HG03025 (cell line): ENCODE results near the gene ZC3H14.

Experiments used
- ATAC-seq: cut with Tn5 transposase; IDR thresholded peaks from one replicate; pipeline ENCODE4 v1.9.1; 2021; ENCODE audit warnings: mild to moderate bottlenecking, moderate library complexity; ENCODE audit not compliant: unreplicated experiment, low FRiP score

The ZC3H14 gene

GRCh38 chr14:88599761-88600439 lies 37.1 kb downstream of the ZC3H14 start:
- ATAC-seq = peak; percentile 86

- ATAC-seq = peak; percentile 39
Observed at GRCh38 chr14:88604212-88604611, 41.4 kb downstream of the ZC3H14 start.

GRCh38 chr14:88605594-88605993 lies 42.8 kb downstream of the ZC3H14 start:
- ATAC-seq = no peak

- ATAC-seq = no peak
Observed at GRCh38 chr14:88607829-88608228, 45.0 kb downstream of the ZC3H14 start.

- no peak for ATAC-seq
Observed at GRCh38 chr14:88611878-88612277, 49.0 kb downstream of the ZC3H14 start.

- no peak for ATAC-seq
Observed at GRCh38 chr14:88612981-88613380, 50.1 kb downstream of the ZC3H14 start.

- no peak for ATAC-seq
Observed at GRCh38 chr14:88613552-88614010, 50.7 kb downstream of the ZC3H14 start.

GRCh38 chr14:88614218-88614907 lies 51.5 kb downstream of the ZC3H14 start:
- ATAC-seq = no peak

- ATAC-seq = no peak
Observed at GRCh38 chr14:88616697-88617096, 53.9 kb downstream of the ZC3H14 start.

GRCh38 chr14:88617479-88617878 lies 54.6 kb downstream of the ZC3H14 start:
- no peak for ATAC-seq

- no peak for ATAC-seq
Observed at GRCh38 chr14:88618476-88618875, 55.6 kb downstream of the ZC3H14 start.

- no peak for ATAC-seq
Observed at GRCh38 chr14:88621100-88621499, 58.3 kb downstream of the ZC3H14 start.

GRCh38 chr14:88625671-88626070 lies 62.8 kb downstream of the ZC3H14 start:
- no peak for ATAC-seq

GRCh38 chr14:88628033-88628432 lies 65.2 kb downstream of the ZC3H14 start:
- ATAC-seq = no peak

- ATAC-seq = no peak
Observed at GRCh38 chr14:88628462-88628861, 65.6 kb downstream of the ZC3H14 start.

- no peak for ATAC-seq
Observed at GRCh38 chr14:88630565-88630964, 67.7 kb downstream of the ZC3H14 start.

GRCh38 chr14:88631091-88631490 lies 68.3 kb downstream of the ZC3H14 start:
- ATAC-seq = no peak

GRCh38 chr14:88632512-88632911 lies 69.7 kb downstream of the ZC3H14 start:
- ATAC-seq = no peak

GRCh38 chr14:88639221-88639620 lies 76.4 kb downstream of the ZC3H14 start:
- no peak for ATAC-seq

- no peak for ATAC-seq
Observed at GRCh38 chr14:88660056-88660455, 97.2 kb downstream of the ZC3H14 start.

GRCh38 chr14:88667555-88668273 lies 104.9 kb downstream of the ZC3H14 start:
- peak; percentile 71 for ATAC-seq
